GM12892 (cell line): ENCODE results near the gene REXO5.

Experiments used
- POLR2A ChIP-seq: IDR thresholded peaks from 2 replicates; pipeline ENCODE4 v1.6.1; 2011; ENCODE audit warnings: low read depth, low read length, control low read depth
- POLR2AphosphoS5 ChIP-seq: IDR thresholded peaks from 2 replicates; pipeline ENCODE4 v1.6.1; 2011; ENCODE audit warnings: low read depth, low read length, control low read depth

DNA sequence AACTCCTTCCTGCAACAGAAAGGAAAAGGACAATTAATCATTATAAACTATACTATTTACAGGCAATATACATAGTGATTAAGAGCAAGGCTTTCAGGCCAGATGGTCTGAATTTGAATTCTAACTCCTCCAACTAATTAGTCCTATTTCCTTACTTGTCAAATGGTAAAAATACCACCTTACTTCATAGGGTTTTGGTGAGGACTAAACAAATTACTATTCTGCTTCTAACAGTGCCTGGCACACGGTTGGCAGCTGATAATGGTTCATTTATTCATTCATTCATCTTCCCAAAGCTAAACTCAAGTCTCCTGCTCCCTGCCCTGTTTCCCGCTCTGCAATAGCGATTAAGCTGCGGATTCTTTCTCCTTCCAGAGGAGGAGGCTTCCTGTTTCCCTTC, 54.0 kb downstream of the REXO5 start:
- TF ChIP-seq POLR2AphosphoS5 (no peak), POLR2A (no peak)
